GM12878 (cell line): ENCODE data around the gene ANKRD24. TPM values are rescaled to one million over a fixed set of nuclear protein-coding genes. Genes with fewer than 3 reads are reported as not detected.

Source experiments
- BCLAF1 ChIP-seq: fragments of 450-650 bp; IDR thresholded peaks from 2 replicates; pipeline ENCODE4 v1.6.1; 2017; ENCODE audit warnings: antibody characterized with exemption, mild to moderate bottlenecking, moderate library complexity
- DPF2 ChIP-seq: fragments of 450-650 bp; IDR thresholded peaks from 2 replicates; pipeline ENCODE4 v1.6.1; 2017; ENCODE audit warnings: mild to moderate bottlenecking
- ELK1 ChIP-seq: IDR thresholded peaks from 2 replicates; pipeline ENCODE4 v1.6.1; 2012; ENCODE audit warnings: low read depth, low read length, improper control_type of control experiment
- FOXK2 ChIP-seq: fragments of 450-650 bp; IDR thresholded peaks from 2 replicates; pipeline ENCODE4 v1.6.1; 2017; ENCODE audit warnings: mild to moderate bottlenecking, moderate library complexity
- GABPA ChIP-seq: IDR thresholded peaks from 2 replicates; pipeline ENCODE4 v1.6.1; 2014; ENCODE audit warnings: antibody characterized with exemption, low read depth, mild to moderate bottlenecking, inconsistent platforms
- GATAD2B ChIP-seq: fragments of 450-650 bp; conservative IDR thresholded peaks from 2 replicates; pipeline ENCODE4 v1.6.1; 2017; ENCODE audit warnings: low read depth, mild to moderate bottlenecking, moderate library complexity
- IRF4 ChIP-seq: IDR thresholded peaks from 2 replicates; pipeline ENCODE4 v1.6.1; 2011; ENCODE audit warnings: low read depth, low read length
- IRF5 ChIP-seq: fragments of 450-650 bp; IDR thresholded peaks from 2 replicates; pipeline ENCODE4 v1.6.1; 2017; ENCODE audit warnings: borderline replicate concordance
- MEF2B ChIP-seq: fragments of 450-650 bp; IDR thresholded peaks from 2 replicates; pipeline ENCODE4 v1.6.1; 2018; ENCODE audit warnings: mild to moderate bottlenecking, moderate library complexity; ENCODE audit not compliant: partially characterized antibody, poor library complexity, severe bottlenecking
- POU2F2 ChIP-seq: IDR thresholded peaks from 3 replicates; pipeline ENCODE4 v1.6.1; 2011; ENCODE audit warnings: low read depth, mild to moderate bottlenecking, low read length, borderline replicate concordance
- RB1 ChIP-seq: fragments of 450-650 bp; formaldehyde crosslinking; IDR thresholded peaks from 2 replicates; pipeline ENCODE4 v1.6.1; 2017; ENCODE audit warnings: mild to moderate bottlenecking, borderline replicate concordance
- RCOR1 ChIP-seq: conservative IDR thresholded peaks from 2 replicates; pipeline ENCODE4 v1.6.1; 2012; ENCODE audit warnings: low read depth, low read length, improper control_type of control experiment
- RELB ChIP-seq: fragments of 450-650 bp; IDR thresholded peaks from 2 replicates; pipeline ENCODE4 v1.6.1; 2017; ENCODE audit warnings: low read depth, mild to moderate bottlenecking, moderate library complexity
- SIN3A ChIP-seq: IDR thresholded peaks from 2 replicates; pipeline ENCODE4 v1.6.1; 2012; ENCODE audit warnings: low read depth, low read length, improper control_type of control experiment
- STAT1 ChIP-seq: fragments of 450-650 bp; conservative IDR thresholded peaks from 2 replicates; pipeline ENCODE4 v1.6.1; 2014; ENCODE audit warnings: antibody characterized with exemption, mild to moderate bottlenecking
- TARDBP ChIP-seq: IDR thresholded peaks from 2 replicates; pipeline ENCODE4 v1.6.1; 2016; ENCODE audit warnings: borderline replicate concordance
- TCF12 ChIP-seq: IDR thresholded peaks from 2 replicates; pipeline ENCODE4 v1.6.1; 2011; ENCODE audit warnings: low read depth, mild to moderate bottlenecking, low read length
- USF2 ChIP-seq: IDR thresholded peaks from 2 replicates; pipeline ENCODE4 v1.6.1; 2011; ENCODE audit warnings: low read depth, low read length, improper control_type of control experiment, borderline replicate concordance
- ZBTB4 ChIP-seq: fragments of 450-650 bp; formaldehyde crosslinking; IDR thresholded peaks from 2 replicates; pipeline ENCODE4 v1.4.0; 2022; ENCODE audit warnings: mild to moderate bottlenecking, moderate library complexity
- polyA plus RNA-seq, 11 experiments: library from polyadenylated mRNA; depleted of rRNA in 4 of 11; unstranded in 6 of 11; stranded (reverse) in 5 of 11; fragments of >200 nt; fragmentation: Nextera tagmentation in 4 of 11; fragmentation: Illumina TruSeq in 1 of 11; extraction: Ambion mirVana in 4 of 11; extraction: Trizol in 1 of 11; gene quantifications; 1 replicate in 1 of 11; 2 replicates in 10 of 11; pipeline versions ENCODE4 v1.2.1 to v1.2.3, GENCODE V29; 2011 to 2016; ENCODE audit warnings: inconsistent platforms in 2 of 11, missing spikeins in 2 of 11, low read depth in 1 of 11
- total RNA-seq, 4 experiments: library from RNA; depleted of rRNA in 3 of 4; stranded (reverse); fragments of >200 nt in 3 of 4; fragmentation: Illumina TruSeq in 1 of 4; extraction: Trizol in 1 of 4; gene quantifications; 2 replicates each; pipeline versions ENCODE4 v1.2.1 to v1.2.3, GENCODE V29; 2013 to 2021

Gene ANKRD24
- total and polyA plus RNA-seq, 10 of the 15 experiments (the other 5 are each of a cell fraction or from before 2014, with no cell fraction given): 0.02 to 0.59 (median 0.35) TPM; not detected in 1

- TF ChIP-seq RELB (no peak), IRF5 (no peak), RB1 (peak; percentile 56; the same call in 1 of the 2 replicates), TARDBP (0 out of 2 replicates have a peak, but pooled peaks have one; percentile 32), MEF2B (no peak), STAT1 (no peak), SIN3A (no peak), ZBTB4 (CRISPR knock-in tag) (no peak), BCLAF1 (no peak), ELK1 (no peak), GATAD2B (no peak), DPF2 (no peak), GABPA (no peak), USF2 (no peak), FOXK2 (no peak), IRF4 (0 out of 2 replicates have a peak, but pooled peaks have one; percentile 42), TCF12 (no peak), POU2F2 (peak; percentile 44; the same call in 1 of the 3 replicates), RCOR1 (0 out of 2 replicates have a peak, but pooled peaks have one; percentile 56)
These were observed 50.9 kb downstream of the ANKRD24 start (continued) for GRCh38 chr19:4233282-4233853.
